Gastrocnemius medialis (tissue), 4 donors: ENCODE results near the gene PNMT. TPM values are rescaled to one million over a fixed set of nuclear protein-coding genes. Genes with fewer than 3 reads are reported as not detected.

Experiments
- ATAC-seq, 2 donors: fragments of 150-250 bp; one replicate each; pipeline ENCODE4 v1.9.1; 2016
- DNase-seq, 2 donors: peaks; one replicate each; pipeline ENCODE4 v3.0.0-alpha.2; 2019
- H3K27ac ChIP-seq, 4 donors: fragments of 200-600 bp; sonication (generic); 1 replicate in 1 of 4; 2 replicates in 3 of 4; pipeline ENCODE4 v1.5.1; 2016 to 2018; ENCODE audit warnings: mild to moderate bottlenecking in 2 of 4, moderate library complexity in 1 of 4
- H3K27me3 ChIP-seq, 3 donors: fragments of 200-600 bp; sonication (generic) in 2 of 3; 1 replicate in 1 of 3; 2 replicates in 2 of 3; pipeline versions ENCODE4 v1.5.1 to v1.6.0; 2016 to 2019; ENCODE audit warnings: mild to moderate bottlenecking in 1 of 3, moderate library complexity in 1 of 3
- H3K36me3 ChIP-seq, 2 donors: fragments of 200-600 bp; sonication (generic) in 1 of 2; one replicate each; pipeline ENCODE4 v1.5.1; 2017 to 2018
- H3K4me1 ChIP-seq, 2 donors: fragments of 200-600 bp; sonication (generic) in 1 of 2; one replicate each; pipeline ENCODE4 v1.5.1; 2016 to 2017; ENCODE audit warnings: mild to moderate bottlenecking in 2 of 2
- H3K4me3 ChIP-seq, 4 donors: fragments of 200-600 bp; sonication (generic) in 3 of 4; 1 replicate in 1 of 4; 2 replicates in 3 of 4; pipeline ENCODE4 v1.5.1; 2016 to 2019; ENCODE audit warnings: mild to moderate bottlenecking in 2 of 4
- H3K9me3 ChIP-seq, 3 donors: fragments of 200-600 bp; sonication (generic) in 2 of 3; 1 replicate in 1 of 3; 2 replicates in 2 of 3; pipeline ENCODE4 v1.5.1; 2016 to 2019
- POLR2A ChIP-seq, 2 donors: fragments of 450-650 bp; IDR thresholded peaks; one replicate each; pipeline ENCODE4 v1.6.1; 2017; ENCODE audit warnings: antibody characterized with exemption in 2 of 2, mild to moderate bottlenecking in 2 of 2, moderate library complexity in 2 of 2
- in situ Hi-C, 4 donors: fragments of 200-750 bp; cut with MboI; loops; one replicate each; pipeline versions ENCODE4 v1.15.0 to v1.8.0; 2017; ENCODE audit warnings: low sequenced_read_pairs in 4 of 4
- intact Hi-C: fragments of 100-400 bp; cut with DNase I; formaldehyde crosslinking; loops from one replicate; pipeline ENCODE4 v1.15.1; 2023; ENCODE audit warnings: low total_unique reads
- total RNA-seq, 4 donors: library from RNA; depleted of rRNA; stranded (reverse); fragments of >200 nt; gene quantifications; one replicate each; pipeline versions ENCODE4 v1.1.0 to v1.2.3, GENCODE V29; 2016
- TF ChIP-seq, protein P1 (sequence below), 5 experiments: fragments of 450-650 bp in 3 of 5; fragments of 200-600 bp in 2 of 5; sonication (generic) in 2 of 5; IDR thresholded peaks in 4 of 5; conservative IDR thresholded peaks in 1 of 5; 1 replicate in 4 of 5; 2 replicates in 1 of 5; pipeline ENCODE4 v1.5.1; 2016 to 2019; ENCODE audit warnings: antibody characterized with exemption in 5 of 5, mild to moderate bottlenecking in 3 of 5, moderate library complexity in 3 of 5

The PNMT gene
- total RNA-seq, 4 donors from 2014 or later = 2.0 to 11.8 (median 7.1) TPM

GRCh38 chr17:39628655-39629493 lies 39.4 kb upstream of the PNMT start:
- peaks cover 32 to 38% (median 34%) of the 10 kb centered on the region in 3 donors for H3K27me3 ChIP-seq
- H3K27ac ChIP-seq = no peak overlapping the region
- ATAC-seq = no peak
- no peaks in the 10 kb centered on the region for H3K36me3 ChIP-seq
- peaks cover 4% of the 10 kb centered on the region in 2 donors for H3K4me1 ChIP-seq
- intact Hi-C loops (no loop called here), in situ Hi-C loops (loop anchor here in 3 of 4 donors (10.0 kb wide), 2 partner anchors 74 to 126 kb away; no protein-coding TSS in a partner anchor)
- no peak for DNase-seq
- no peak overlapping the region for H3K4me3 ChIP-seq
- no peaks in the 10 kb centered on the region for H3K9me3 ChIP-seq
- no peak for TF ChIP-seq POLR2A (IDR thresholded peaks at IDR 0.05)
- TF ChIP-seq, protein P1, sequence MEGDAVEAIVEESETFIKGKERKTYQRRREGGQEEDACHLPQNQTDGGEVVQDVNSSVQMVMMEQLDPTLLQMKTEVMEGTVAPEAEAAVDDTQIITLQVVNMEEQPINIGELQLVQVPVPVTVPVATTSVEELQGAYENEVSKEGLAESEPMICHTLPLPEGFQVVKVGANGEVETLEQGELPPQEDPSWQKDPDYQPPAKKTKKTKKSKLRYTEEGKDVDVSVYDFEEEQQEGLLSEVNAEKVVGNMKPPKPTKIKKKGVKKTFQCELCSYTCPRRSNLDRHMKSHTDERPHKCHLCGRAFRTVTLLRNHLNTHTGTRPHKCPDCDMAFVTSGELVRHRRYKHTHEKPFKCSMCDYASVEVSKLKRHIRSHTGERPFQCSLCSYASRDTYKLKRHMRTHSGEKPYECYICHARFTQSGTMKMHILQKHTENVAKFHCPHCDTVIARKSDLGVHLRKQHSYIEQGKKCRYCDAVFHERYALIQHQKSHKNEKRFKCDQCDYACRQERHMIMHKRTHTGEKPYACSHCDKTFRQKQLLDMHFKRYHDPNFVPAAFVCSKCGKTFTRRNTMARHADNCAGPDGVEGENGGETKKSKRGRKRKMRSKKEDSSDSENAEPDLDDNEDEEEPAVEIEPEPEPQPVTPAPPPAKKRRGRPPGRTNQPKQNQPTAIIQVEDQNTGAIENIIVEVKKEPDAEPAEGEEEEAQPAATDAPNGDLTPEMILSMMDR (IDR thresholded peaks at IDR 0.05 in 4 of 5, conservative IDR thresholded peaks at IDR 0.05 in 1 of 5) = no peak

DNA sequence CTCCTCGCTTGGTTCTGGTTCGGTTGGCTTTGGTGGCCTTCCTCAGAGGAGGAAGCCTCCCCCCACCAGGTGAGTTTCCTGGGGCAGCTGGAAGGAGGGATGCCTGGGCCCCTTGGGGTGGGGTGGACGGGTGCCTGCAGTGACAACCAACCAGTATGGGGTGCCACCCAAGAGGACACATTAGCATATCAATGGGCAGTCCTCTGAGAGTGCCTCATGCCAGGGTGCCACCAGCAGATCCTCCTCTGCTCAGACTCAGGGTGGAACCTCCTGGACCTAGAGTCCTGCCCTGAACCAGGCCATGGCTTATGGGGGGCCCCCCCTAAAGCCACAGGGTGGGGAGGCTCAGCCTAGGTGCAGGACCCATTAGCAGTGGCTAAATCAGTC lies 38.8 kb upstream of the PNMT start:
- H3K9me3 ChIP-seq = no peaks in the 10 kb centered on the region
- no peak overlapping the region for H3K4me3 ChIP-seq
- H3K36me3 ChIP-seq = no peaks in the 10 kb centered on the region
- H3K27me3 ChIP-seq = peaks cover 32 to 38% (median 34%) of the 10 kb centered on the region in 3 donors
- DNase-seq (no peak), ATAC-seq (no peak)
- in situ Hi-C loops = loop anchor here in 3 of 4 donors (10.0 kb wide), 2 partner anchors 75 to 125 kb away; no protein-coding TSS in a partner anchor
- intact Hi-C loops = no loop called here
- H3K27ac ChIP-seq = no peak overlapping the region
- H3K4me1 ChIP-seq = peaks cover 4 to 6% of the 10 kb centered on the region in 2 donors
- TF ChIP-seq, protein P1 (IDR thresholded peaks at IDR 0.05 in 4 of 5, conservative IDR thresholded peaks at IDR 0.05 in 1 of 5) = no peak
- TF ChIP-seq POLR2A (IDR thresholded peaks at IDR 0.05) = no peak

- H3K9me3 ChIP-seq = no peaks in the 10 kb centered on the region
- no peak for TF ChIP-seq POLR2A (IDR thresholded peaks at IDR 0.05)
- TF ChIP-seq, protein P1 (IDR thresholded peaks at IDR 0.05 in 4 of 5, conservative IDR thresholded peaks at IDR 0.05 in 1 of 5) = no peak
- H3K36me3 ChIP-seq = no peaks in the 10 kb centered on the region
- intact Hi-C loops = no loop called here
- in situ Hi-C loops = loop anchor here in 3 of 4 donors (10.0 kb wide), 2 partner anchors 75 to 125 kb away; no protein-coding TSS in a partner anchor
- no peak for DNase-seq
- no peak for ATAC-seq
- peaks cover 4 to 8% of the 10 kb centered on the region in 2 donors for H3K4me1 ChIP-seq
- H3K27me3 ChIP-seq = peaks cover 30 to 34% (median 32%) of the 10 kb centered on the region in 3 donors
- H3K4me3 ChIP-seq = no peak overlapping the region
- H3K27ac ChIP-seq = no peak overlapping the region
These were observed 38.4 kb upstream of the PNMT start for GRCh38 chr17:39629898-39630297.

DNA sequence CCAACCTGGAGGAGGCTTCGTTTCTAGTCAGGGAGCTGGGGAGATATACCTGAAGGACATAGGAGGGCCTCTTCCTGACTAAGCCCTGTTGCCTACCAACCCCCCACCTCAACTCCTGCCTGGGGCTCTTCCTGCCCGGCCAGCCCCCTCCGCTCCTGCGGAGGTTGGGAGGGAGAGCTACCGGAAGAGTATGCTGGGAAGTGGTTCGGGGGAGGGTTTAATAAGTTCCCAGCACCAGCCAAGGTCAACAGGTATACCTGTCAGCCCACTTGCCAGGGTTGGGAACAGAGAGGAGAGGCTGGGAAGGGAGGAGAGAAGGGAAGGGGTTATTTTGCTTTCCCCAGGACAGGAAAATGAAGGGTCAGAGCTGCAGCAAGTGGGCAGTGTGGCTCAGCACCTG lies 36.9 kb upstream of the PNMT start:
- TF ChIP-seq, protein P1 (IDR thresholded peaks at IDR 0.05 in 4 of 5, conservative IDR thresholded peaks at IDR 0.05 in 1 of 5) = no peak
- no peak for TF ChIP-seq POLR2A (IDR thresholded peaks at IDR 0.05)
- no peak overlapping the region for H3K4me3 ChIP-seq
- H3K4me1 ChIP-seq = peaks cover 7 to 15% of the 10 kb centered on the region in 2 donors
- H3K9me3 ChIP-seq = no peaks in the 10 kb centered on the region
- intact Hi-C loops (no loop called here), in situ Hi-C loops (no loop called here)
- peaks cover 16 to 21% (median 21%) of the 10 kb centered on the region in 3 donors for H3K27me3 ChIP-seq
- no peaks in the 10 kb centered on the region for H3K36me3 ChIP-seq
- ATAC-seq (no peak), DNase-seq (no peak)
- H3K27ac ChIP-seq = no peak overlapping the region
